GM12878 (cell line): ENCODE data around the gene LSM12.

Source experiments
- DPF2 ChIP-seq: fragments of 450-650 bp; IDR thresholded peaks from 2 replicates; pipeline ENCODE4 v1.6.1; 2017; ENCODE audit warnings: mild to moderate bottlenecking
- EZH2 ChIP-seq: IDR thresholded peaks from 2 replicates; pipeline ENCODE4 v1.6.1; 2012; ENCODE audit warnings: low read depth, mild to moderate bottlenecking, control low read depth, inconsistent platforms, low read length, borderline replicate concordance; ENCODE audit not compliant: control insufficient read depth
- POLR2A ChIP-seq: IDR thresholded peaks from 2 replicates; pipeline ENCODE4 v1.6.1; 2011; ENCODE audit warnings: low read depth, mild to moderate bottlenecking, low read length
- TF ChIP-seq, protein P1 (sequence below), 3 experiments: IDR thresholded peaks in 2 of 3; conservative IDR thresholded peaks in 1 of 3; 2 replicates each; pipeline ENCODE4 v1.5.1; 2011; ENCODE audit warnings: low read depth in 3 of 3, low read length in 3 of 3, mild to moderate bottlenecking in 3 of 3, control low read depth in 2 of 3, moderate library complexity in 2 of 3, inconsistent platforms in 1 of 3, mixed read lengths in 1 of 3; ENCODE audit not compliant: control insufficient read depth in 2 of 3, insufficient read depth in 1 of 3; ENCODE audit errors: extremely low read depth in 1 of 3
- TF ChIP-seq, protein P2 (sequence below): fragments of 450-650 bp; IDR thresholded peaks from 2 replicates; pipeline ENCODE4 v1.6.1; 2016; ENCODE audit warnings: mild to moderate bottlenecking, moderate library complexity, borderline replicate concordance

DNA sequence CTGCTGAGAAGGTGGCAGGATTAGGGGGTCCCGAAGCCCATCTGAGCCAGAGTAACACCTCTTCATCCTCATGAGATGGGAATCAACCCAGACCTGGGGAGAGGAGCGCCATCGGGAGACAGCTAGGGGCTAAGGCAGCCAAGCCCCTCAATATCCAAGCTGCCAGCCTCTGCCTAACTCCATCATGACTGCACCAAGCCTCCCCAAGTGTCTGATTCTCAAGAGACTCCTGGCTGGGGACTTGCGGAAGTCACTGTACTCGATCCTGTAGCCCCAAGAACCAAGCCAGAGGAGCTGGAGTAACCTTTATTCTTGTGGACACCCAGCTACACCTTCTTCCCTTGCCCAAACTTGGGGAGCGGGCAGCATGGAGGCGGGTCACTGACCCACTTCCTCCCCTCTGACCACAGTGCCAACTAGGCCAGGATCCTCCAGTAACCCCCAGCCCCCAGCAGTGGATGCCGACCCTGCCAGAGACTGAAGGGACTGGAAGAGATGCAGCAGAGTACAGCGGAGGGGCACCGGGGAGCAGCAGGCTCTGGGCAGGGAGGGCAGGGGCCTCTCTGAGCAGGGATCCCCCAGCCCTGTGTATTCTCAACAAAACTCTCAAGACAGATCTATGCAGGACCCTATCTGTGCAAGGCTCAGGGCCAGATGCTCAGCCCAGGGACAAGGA lies 43.7 kb upstream of the LSM12 start:
- TF ChIP-seq DPF2 (no peak), EZH2 (no peak), POLR2A (no peak)
- TF ChIP-seq, protein P1, sequence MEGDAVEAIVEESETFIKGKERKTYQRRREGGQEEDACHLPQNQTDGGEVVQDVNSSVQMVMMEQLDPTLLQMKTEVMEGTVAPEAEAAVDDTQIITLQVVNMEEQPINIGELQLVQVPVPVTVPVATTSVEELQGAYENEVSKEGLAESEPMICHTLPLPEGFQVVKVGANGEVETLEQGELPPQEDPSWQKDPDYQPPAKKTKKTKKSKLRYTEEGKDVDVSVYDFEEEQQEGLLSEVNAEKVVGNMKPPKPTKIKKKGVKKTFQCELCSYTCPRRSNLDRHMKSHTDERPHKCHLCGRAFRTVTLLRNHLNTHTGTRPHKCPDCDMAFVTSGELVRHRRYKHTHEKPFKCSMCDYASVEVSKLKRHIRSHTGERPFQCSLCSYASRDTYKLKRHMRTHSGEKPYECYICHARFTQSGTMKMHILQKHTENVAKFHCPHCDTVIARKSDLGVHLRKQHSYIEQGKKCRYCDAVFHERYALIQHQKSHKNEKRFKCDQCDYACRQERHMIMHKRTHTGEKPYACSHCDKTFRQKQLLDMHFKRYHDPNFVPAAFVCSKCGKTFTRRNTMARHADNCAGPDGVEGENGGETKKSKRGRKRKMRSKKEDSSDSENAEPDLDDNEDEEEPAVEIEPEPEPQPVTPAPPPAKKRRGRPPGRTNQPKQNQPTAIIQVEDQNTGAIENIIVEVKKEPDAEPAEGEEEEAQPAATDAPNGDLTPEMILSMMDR (IDR thresholded peaks at IDR 0.05 in 2 of 3, conservative IDR thresholded peaks at IDR 0.05 in 1 of 3; ENCODE audit: control insufficient read depth in 2 of 3, extremely low read depth in 1 of 3, insufficient read depth in 1 of 3, low read depth in 3 of 3, low read length in 3 of 3) = no peak
- TF ChIP-seq, protein P2, sequence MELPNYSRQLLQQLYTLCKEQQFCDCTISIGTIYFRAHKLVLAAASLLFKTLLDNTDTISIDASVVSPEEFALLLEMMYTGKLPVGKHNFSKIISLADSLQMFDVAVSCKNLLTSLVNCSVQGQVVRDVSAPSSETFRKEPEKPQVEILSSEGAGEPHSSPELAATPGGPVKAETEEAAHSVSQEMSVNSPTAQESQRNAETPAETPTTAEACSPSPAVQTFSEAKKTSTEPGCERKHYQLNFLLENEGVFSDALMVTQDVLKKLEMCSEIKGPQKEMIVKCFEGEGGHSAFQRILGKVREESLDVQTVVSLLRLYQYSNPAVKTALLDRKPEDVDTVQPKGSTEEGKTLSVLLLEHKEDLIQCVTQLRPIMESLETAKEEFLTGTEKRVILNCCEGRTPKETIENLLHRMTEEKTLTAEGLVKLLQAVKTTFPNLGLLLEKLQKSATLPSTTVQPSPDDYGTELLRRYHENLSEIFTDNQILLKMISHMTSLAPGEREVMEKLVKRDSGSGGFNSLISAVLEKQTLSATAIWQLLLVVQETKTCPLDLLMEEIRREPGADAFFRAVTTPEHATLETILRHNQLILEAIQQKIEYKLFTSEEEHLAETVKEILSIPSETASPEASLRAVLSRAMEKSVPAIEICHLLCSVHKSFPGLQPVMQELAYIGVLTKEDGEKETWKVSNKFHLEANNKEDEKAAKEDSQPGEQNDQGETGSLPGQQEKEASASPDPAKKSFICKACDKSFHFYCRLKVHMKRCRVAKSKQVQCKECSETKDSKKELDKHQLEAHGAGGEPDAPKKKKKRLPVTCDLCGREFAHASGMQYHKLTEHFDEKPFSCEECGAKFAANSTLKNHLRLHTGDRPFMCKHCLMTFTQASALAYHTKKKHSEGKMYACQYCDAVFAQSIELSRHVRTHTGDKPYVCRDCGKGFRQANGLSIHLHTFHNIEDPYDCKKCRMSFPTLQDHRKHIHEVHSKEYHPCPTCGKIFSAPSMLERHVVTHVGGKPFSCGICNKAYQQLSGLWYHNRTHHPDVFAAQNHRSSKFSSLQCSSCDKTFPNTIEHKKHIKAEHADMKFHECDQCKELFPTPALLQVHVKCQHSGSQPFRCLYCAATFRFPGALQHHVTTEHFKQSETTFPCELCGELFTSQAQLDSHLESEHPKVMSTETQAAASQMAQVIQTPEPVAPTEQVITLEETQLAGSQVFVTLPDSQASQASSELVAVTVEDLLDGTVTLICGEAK = no peak
